ENCODE measurements around the gene SEZ6.

The SEZ6 gene

DNA sequence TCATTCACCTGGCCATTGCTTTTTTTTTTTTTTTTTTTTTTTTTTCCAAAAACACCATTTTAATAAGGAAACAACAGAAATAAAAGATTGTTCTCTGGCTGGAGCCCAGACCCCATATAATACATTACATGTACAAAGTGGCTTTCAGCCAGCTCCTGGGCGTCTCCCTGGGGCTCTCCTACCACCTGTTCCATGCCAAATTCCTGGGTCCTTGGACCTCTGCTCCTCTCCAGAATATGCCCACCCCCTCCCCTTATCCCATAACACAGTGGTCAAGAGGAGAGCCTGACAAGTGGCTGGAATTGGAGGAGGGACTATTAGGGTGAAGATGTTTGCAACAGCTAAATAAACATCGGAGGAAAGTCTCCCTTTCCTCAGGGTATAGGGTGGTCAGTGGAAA is 50.9 kb downstream of the SEZ6 start:
- TF ChIP-seq GATA3 (IDR thresholded peaks at IDR 0.05; ENCODE audit: low read depth, low read length) = no peak
- no peak for TF ChIP-seq GATA2 (IDR thresholded peaks at IDR 0.05; ENCODE audit: low read depth, low read length)

GRCh38 chr17:28953444-28954118 is 52.3 kb downstream of the SEZ6 start:
- TF ChIP-seq GATA3 (IDR thresholded peaks at IDR 0.05; ENCODE audit: low read depth, low read length) (no peak), GATA2 (IDR thresholded peaks at IDR 0.05; ENCODE audit: low read depth, low read length) (no peak)

DNA sequence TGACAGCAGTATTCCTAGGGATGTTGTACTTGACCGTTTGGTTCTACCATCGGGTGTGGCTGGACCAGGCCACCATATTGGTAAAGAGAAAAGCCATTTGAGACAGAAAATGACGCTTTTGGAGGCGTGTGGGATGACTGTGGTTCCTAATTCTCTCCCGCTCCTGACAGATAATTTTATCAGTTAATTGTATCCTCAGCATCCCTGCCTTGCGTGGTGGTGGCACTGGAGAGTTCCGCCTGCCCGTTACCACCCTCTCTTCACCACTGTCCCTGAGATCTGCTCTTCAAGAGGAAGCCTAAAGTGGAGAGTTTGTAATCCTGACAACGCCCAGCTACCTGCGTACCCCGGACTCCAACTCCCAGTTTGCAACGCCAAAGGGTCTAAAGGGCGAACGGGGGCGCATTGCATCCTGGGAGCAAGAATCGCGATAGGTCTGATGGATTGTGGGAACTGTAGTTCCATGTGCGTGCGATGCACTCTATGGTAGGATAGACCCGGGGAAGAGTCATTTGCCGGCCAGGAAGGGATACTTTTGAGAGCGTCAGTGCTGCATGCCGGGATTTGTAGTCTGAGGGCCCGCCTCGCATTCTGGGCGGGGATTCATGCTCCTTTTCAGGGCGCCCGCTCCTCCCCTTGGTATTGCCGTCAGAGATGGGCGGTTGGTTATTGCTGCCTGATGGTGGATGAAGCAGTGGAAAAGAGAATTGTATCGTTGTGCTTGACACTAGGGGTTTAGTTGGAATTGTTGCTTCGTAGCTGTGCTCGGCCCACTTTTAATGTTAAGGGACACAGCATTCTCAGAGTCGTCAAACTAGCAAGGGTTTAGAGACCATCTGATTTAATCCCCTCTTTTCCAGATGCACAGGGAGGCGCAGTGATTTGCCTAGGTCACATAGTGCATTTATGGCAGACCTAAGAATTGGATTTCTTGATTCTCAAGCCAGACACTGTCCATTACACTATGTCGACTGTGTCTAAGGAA is 53.5 kb downstream of the SEZ6 start:
- TF ChIP-seq GATA2 (IDR thresholded peaks at IDR 0.05; ENCODE audit: low read depth, low read length) = no peak
- no peak for TF ChIP-seq GATA3 (IDR thresholded peaks at IDR 0.05; ENCODE audit: low read depth, low read length)

- TF ChIP-seq GATA3 (IDR thresholded peaks at IDR 0.05; ENCODE audit: low read depth, low read length) = no peak
- no peak for TF ChIP-seq GATA2 (IDR thresholded peaks at IDR 0.05; ENCODE audit: low read depth, low read length)
Measured at GRCh38 chr17:28951428-28951990, 54.3 kb downstream of the SEZ6 start, which contains the start of gene PHF12. Gene PHF12, minus strand, starts transcription at chr17:28951518. Its CDS starts 558 bp downstream, at chr17:28950960.

- TF ChIP-seq GATA3 (IDR thresholded peaks at IDR 0.05; ENCODE audit: low read depth, low read length) (no peak), GATA2 (IDR thresholded peaks at IDR 0.05; ENCODE audit: low read depth, low read length) (no peak)
Measured at GRCh38 chr17:28950752-28951427, 54.9 kb downstream of the SEZ6 start.

- no peak for TF ChIP-seq GATA2 (IDR thresholded peaks at IDR 0.05; ENCODE audit: low read depth, low read length)
- no peak for TF ChIP-seq GATA3 (IDR thresholded peaks at IDR 0.05; ENCODE audit: low read depth, low read length)
Measured at GRCh38 chr17:28950017-28950751, 55.6 kb downstream of the SEZ6 start.

- no peak for TF ChIP-seq GATA3 (IDR thresholded peaks at IDR 0.05; ENCODE audit: low read depth, low read length)
- TF ChIP-seq GATA2 (IDR thresholded peaks at IDR 0.05; ENCODE audit: low read depth, low read length) = no peak
Measured at GRCh38 chr17:28949185-28950016, 56.4 kb downstream of the SEZ6 start.

GRCh38 chr17:28948873-28949184 is 57.0 kb downstream of the SEZ6 start:
- TF ChIP-seq GATA3 (IDR thresholded peaks at IDR 0.05; ENCODE audit: low read depth, low read length) = no peak
- no peak for TF ChIP-seq GATA2 (IDR thresholded peaks at IDR 0.05; ENCODE audit: low read depth, low read length)

DNA sequence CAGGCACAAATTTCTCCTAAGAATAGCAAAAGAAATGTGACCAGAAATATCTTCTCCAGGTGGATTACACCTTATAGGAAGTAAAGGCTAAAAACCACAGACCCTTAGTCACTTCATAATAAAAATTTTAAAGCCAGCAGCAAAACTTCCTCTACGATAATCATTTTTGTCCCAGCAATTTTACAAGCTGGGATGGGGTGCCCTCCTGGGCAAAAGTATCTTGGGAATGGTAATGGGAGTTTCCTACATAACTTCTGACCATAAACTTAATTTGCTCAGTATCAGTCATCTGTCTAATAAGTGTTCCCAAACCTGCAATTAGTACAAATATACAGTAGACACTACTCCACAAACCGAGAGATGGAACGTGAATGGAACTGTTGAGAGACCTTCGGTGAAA is 57.5 kb downstream of the SEZ6 start:
- TF ChIP-seq GATA3 (IDR thresholded peaks at IDR 0.05; ENCODE audit: low read depth, low read length) = no peak
- no peak for TF ChIP-seq GATA2 (IDR thresholded peaks at IDR 0.05; ENCODE audit: low read depth, low read length)

DNA sequence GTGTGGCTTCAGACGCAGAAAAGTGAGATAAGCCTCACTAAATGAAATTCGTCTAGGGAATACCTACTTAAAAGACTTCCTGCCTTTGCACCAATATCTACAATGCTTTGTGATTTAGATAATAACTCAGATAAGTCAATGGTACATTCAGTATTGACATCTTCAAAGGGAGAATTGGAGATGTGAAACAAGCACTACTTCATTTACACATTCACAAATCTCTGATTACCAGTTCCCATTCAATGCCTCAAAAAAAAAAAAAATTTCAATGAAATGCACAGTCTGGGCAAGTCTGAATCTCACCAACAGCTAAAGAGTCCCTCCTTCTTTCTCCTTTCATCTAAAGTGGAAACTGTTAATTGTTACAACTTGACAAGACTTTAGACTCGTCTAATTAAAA is 58.2 kb downstream of the SEZ6 start:
- no peak for TF ChIP-seq GATA3 (IDR thresholded peaks at IDR 0.05; ENCODE audit: low read depth, low read length)

- TF ChIP-seq GATA3 (IDR thresholded peaks at IDR 0.05; ENCODE audit: low read depth, low read length) = no peak
- no peak for TF ChIP-seq GATA2 (IDR thresholded peaks at IDR 0.05; ENCODE audit: low read depth, low read length)
Measured at GRCh38 chr17:28946239-28946638, 59.6 kb downstream of the SEZ6 start.

GRCh38 chr17:28944862-28945741 is 60.7 kb downstream of the SEZ6 start:
- TF ChIP-seq GATA3 (IDR thresholded peaks at IDR 0.05; ENCODE audit: low read depth, low read length) (no peak), GATA2 (IDR thresholded peaks at IDR 0.05; ENCODE audit: low read depth, low read length) (no peak)

Measured in SH-SY5Y (cell line).